GM12892 (cell line): Measurements from ENCODE around the gene SPSB2.

Experiments used
- POLR2A ChIP-seq: IDR thresholded peaks from 2 replicates; pipeline ENCODE4 v1.6.1; 2011; ENCODE audit warnings: low read depth, low read length, control low read depth
- POLR2AphosphoS5 ChIP-seq: IDR thresholded peaks from 2 replicates; pipeline ENCODE4 v1.6.1; 2011; ENCODE audit warnings: low read depth, low read length, control low read depth
- TAF1 ChIP-seq: IDR thresholded peaks from 2 replicates; pipeline ENCODE4 v1.6.1; 2011; ENCODE audit warnings: low read depth, mild to moderate bottlenecking, control low read depth, low read length, borderline replicate concordance

DNA sequence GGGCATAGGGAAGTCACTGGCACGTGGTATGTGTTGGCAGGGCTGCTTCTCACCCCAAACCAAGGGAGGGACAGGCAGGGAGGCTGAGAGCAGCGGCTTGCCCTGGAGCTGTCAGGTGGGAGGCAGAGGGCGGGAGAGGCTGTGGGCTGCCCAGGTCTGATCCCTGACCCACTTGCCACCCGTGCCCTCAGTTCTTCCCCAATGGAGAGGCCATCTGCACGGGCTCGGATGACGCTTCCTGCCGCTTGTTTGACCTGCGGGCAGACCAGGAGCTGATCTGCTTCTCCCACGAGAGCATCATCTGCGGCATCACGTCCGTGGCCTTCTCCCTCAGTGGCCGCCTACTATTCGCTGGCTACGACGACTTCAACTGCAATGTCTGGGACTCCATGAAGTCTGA lies 27.7 kb downstream of the SPSB2 start:
- TF ChIP-seq POLR2AphosphoS5 (no peak), TAF1 (no peak), POLR2A (no peak)
